ENCODE results near the gene TDG.

DNA sequence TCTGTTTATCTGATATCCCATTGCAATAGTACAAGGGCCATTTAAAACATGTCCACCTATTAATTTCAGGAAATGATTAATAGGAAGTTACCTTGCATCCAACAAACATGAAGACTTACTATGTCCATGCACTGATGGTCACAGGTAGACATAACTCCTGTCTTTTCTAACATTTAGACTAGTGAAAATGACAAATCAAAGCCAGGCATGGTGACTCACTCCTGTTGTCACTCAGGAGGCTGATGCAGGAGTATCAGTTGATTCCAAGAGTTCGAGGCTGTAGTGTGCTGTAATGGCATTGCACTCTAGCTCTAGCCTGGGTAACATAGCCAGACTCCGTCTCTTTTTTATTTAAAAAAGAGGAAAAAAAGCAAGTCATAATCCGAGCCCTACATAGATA, 20.7 kb upstream of the TDG start:
- TF ChIP-seq, protein P1, sequence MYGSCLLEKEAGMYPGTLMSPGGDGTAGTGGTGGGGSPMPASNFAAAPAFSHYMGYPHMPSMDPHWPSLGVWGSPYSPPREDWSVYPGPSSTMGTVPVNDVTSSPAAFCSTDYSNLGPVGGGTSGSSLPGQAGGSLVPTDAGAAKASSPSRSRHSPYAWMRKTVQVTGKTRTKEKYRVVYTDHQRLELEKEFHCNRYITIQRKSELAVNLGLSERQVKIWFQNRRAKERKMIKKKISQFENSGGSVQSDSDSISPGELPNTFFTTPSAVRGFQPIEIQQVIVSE (CRISPR knock-in tag; IDR thresholded peaks at IDR 0.05; ENCODE audit: borderline replicate concordance): no peak
- TF ChIP-seq, protein P2, sequence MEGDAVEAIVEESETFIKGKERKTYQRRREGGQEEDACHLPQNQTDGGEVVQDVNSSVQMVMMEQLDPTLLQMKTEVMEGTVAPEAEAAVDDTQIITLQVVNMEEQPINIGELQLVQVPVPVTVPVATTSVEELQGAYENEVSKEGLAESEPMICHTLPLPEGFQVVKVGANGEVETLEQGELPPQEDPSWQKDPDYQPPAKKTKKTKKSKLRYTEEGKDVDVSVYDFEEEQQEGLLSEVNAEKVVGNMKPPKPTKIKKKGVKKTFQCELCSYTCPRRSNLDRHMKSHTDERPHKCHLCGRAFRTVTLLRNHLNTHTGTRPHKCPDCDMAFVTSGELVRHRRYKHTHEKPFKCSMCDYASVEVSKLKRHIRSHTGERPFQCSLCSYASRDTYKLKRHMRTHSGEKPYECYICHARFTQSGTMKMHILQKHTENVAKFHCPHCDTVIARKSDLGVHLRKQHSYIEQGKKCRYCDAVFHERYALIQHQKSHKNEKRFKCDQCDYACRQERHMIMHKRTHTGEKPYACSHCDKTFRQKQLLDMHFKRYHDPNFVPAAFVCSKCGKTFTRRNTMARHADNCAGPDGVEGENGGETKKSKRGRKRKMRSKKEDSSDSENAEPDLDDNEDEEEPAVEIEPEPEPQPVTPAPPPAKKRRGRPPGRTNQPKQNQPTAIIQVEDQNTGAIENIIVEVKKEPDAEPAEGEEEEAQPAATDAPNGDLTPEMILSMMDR (IDR thresholded peaks at IDR 0.05): no peak
- TF ChIP-seq USF2 (CRISPR knock-in tag; IDR thresholded peaks at IDR 0.05): no peak
